GM12892 (cell line): Measurements from ENCODE around the gene LSR.

Experiments
- POLR2A ChIP-seq: IDR thresholded peaks from 2 replicates; pipeline ENCODE4 v1.6.1; 2011; ENCODE audit warnings: low read depth, low read length, control low read depth
- POLR2AphosphoS5 ChIP-seq: IDR thresholded peaks from 2 replicates; pipeline ENCODE4 v1.6.1; 2011; ENCODE audit warnings: low read depth, low read length, control low read depth
- TAF1 ChIP-seq: IDR thresholded peaks from 2 replicates; pipeline ENCODE4 v1.6.1; 2011; ENCODE audit warnings: low read depth, mild to moderate bottlenecking, control low read depth, low read length, borderline replicate concordance

GRCh38 chr19:35290381-35291127 is 41.8 kb downstream of the LSR start:
- TF ChIP-seq POLR2A (no peak), POLR2AphosphoS5 (no peak), TAF1 (no peak)
